ENCODE data around the gene NLRC5.

DNA sequence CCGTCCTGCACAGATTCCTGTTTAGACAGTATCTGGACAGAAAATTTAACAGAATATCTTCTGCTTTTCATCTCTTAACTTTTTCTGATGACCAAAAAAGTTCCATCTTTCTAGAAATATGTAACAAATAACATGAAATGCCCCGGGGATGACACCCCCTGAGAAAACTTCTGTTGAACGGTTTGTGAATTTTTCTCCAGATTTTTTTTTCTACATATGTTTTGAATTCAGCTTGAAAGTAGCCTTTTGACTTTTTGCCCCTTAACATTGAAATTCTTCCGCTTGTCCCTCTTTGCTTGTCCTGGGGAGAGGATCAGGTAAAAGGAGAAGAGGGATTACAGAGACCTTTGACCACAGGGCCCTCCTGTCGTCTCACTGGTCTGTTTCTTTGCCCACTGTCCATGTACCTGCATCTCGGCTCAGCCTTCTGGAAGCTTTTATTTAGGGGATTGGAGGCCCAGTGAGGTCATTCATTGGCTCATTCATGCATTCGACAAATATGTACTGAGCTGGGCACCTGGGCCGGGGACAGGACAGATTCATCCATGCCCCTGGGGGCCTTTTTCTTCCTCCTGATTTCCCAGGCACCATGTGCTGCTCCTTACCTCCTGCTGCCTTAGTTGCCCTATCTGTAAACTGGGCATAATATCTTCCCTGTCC is 83.4 kb downstream of the NLRC5 start:
- TF ChIP-seq, protein P1, sequence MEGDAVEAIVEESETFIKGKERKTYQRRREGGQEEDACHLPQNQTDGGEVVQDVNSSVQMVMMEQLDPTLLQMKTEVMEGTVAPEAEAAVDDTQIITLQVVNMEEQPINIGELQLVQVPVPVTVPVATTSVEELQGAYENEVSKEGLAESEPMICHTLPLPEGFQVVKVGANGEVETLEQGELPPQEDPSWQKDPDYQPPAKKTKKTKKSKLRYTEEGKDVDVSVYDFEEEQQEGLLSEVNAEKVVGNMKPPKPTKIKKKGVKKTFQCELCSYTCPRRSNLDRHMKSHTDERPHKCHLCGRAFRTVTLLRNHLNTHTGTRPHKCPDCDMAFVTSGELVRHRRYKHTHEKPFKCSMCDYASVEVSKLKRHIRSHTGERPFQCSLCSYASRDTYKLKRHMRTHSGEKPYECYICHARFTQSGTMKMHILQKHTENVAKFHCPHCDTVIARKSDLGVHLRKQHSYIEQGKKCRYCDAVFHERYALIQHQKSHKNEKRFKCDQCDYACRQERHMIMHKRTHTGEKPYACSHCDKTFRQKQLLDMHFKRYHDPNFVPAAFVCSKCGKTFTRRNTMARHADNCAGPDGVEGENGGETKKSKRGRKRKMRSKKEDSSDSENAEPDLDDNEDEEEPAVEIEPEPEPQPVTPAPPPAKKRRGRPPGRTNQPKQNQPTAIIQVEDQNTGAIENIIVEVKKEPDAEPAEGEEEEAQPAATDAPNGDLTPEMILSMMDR (IDR thresholded peaks at IDR 0.05), result no peak
- no peak for TF ChIP-seq POLR2A (IDR thresholded peaks at IDR 0.05)

Data from Peyer's patch (tissue), 4 donors.